ENCODE data around the gene GRID1. TPM values are rescaled to one million over a fixed set of nuclear protein-coding genes. Genes with fewer than 3 reads are reported as not detected.
A peak's percentile ranks its signal among the peaks of the same experiment; 100 is the strongest.

The GRID1 gene
- total and polyA plus RNA-seq, 5 donors from 2014 or later = not detected

GRCh38 chr10:86362586-86363183 is 3.9 kb downstream of the GRID1 start:
- ATAC-seq (ENCODE audit: low read depth in 2 of 2) (no peak), DNase-seq (no peak)
- no peak overlapping the region for H3K27ac ChIP-seq (ENCODE audit: insufficient read depth, low read length, poor library complexity, severe bottlenecking)
- H3K4me3 ChIP-seq (ENCODE audit: low read depth, low read length) = no peak overlapping the region
- Mint-ChIP-seq H3K4me1 (peaks cover 0 to 16% (median 5%) of the 10 kb centered on the region in 4 donors), H3K27ac (no peak overlapping the region), H3K36me3 (no peaks in the 10 kb centered on the region), H3K4me3 (peak overlapping the region in 1 of 4 donors; percentile 15), H3K27me3 (peaks cover 33% of the 10 kb centered on the region), H3K9me3 (no peaks in the 10 kb centered on the region)
- H3K9me3 ChIP-seq (ENCODE audit: control insufficient read depth in 2 of 2, low read length in 2 of 2) = no peaks in the 10 kb centered on the region
- no peaks in the 10 kb centered on the region for H3K36me3 ChIP-seq (ENCODE audit: control insufficient read depth, insufficient read depth, low read length)
- H3K27me3 ChIP-seq (ENCODE audit: control insufficient read depth, insufficient read depth, low read length) = peaks cover 5% of the 10 kb centered on the region
- peaks cover 18% of the 10 kb centered on the region for H3K4me1 ChIP-seq (ENCODE audit: control insufficient read depth, insufficient read depth, low read length, poor library complexity, severe bottlenecking)

GRCh38 chr10:86362129-86362527 is 4.5 kb downstream of the GRID1 start:
- H3K27ac Mint-ChIP-seq = no peak overlapping the region
- Histone ChIP-seq H3K36me3 (ENCODE audit: control insufficient read depth, insufficient read depth, low read length) (no peaks in the 10 kb centered on the region), H3K27me3 (ENCODE audit: control insufficient read depth, insufficient read depth, low read length) (peaks cover 5% of the 10 kb centered on the region), H3K4me3 (ENCODE audit: low read depth, low read length) (no peak overlapping the region), H3K27ac (ENCODE audit: insufficient read depth, low read length, poor library complexity, severe bottlenecking) (no peak overlapping the region), H3K4me1 (ENCODE audit: control insufficient read depth, insufficient read depth, low read length, poor library complexity, severe bottlenecking) (peaks cover 14% of the 10 kb centered on the region), H3K9me3 (ENCODE audit: control insufficient read depth in 2 of 2, low read length in 2 of 2) (no peaks in the 10 kb centered on the region)
- ATAC-seq (ENCODE audit: low read depth in 2 of 2) = no peak
- H3K36me3 Mint-ChIP-seq = no peaks in the 10 kb centered on the region
- no peak for DNase-seq
- no peak overlapping the region for H3K4me3 Mint-ChIP-seq
- no peaks in the 10 kb centered on the region for H3K9me3 Mint-ChIP-seq
- peaks cover 36% of the 10 kb centered on the region for H3K27me3 Mint-ChIP-seq
- peaks cover 0 to 16% (median 5%) of the 10 kb centered on the region in 4 donors for H3K4me1 Mint-ChIP-seq

GRCh38 chr10:86361156-86362128 is 5.2 kb downstream of the GRID1 start:
- no peak overlapping the region for H3K4me3 ChIP-seq (ENCODE audit: low read depth, low read length)
- DNase-seq (no peak), ATAC-seq (ENCODE audit: low read depth in 2 of 2) (no peak)
- H3K27ac ChIP-seq (ENCODE audit: insufficient read depth, low read length, poor library complexity, severe bottlenecking) = no peak overlapping the region
- H3K9me3 ChIP-seq (ENCODE audit: control insufficient read depth in 2 of 2, low read length in 2 of 2) = no peaks in the 10 kb centered on the region
- Mint-ChIP-seq H3K4me1 (peaks cover 0 to 16% (median 5%) of the 10 kb centered on the region in 4 donors), H3K27ac (no peak overlapping the region), H3K4me3 (peak overlapping the region in 1 of 4 donors; percentile 15), H3K36me3 (no peaks in the 10 kb centered on the region), H3K27me3 (peaks cover 38% of the 10 kb centered on the region), H3K9me3 (no peaks in the 10 kb centered on the region)
- no peaks in the 10 kb centered on the region for H3K36me3 ChIP-seq (ENCODE audit: control insufficient read depth, insufficient read depth, low read length)
- H3K27me3 ChIP-seq (ENCODE audit: control insufficient read depth, insufficient read depth, low read length) = peaks cover 5% of the 10 kb centered on the region
- H3K4me1 ChIP-seq (ENCODE audit: control insufficient read depth, insufficient read depth, low read length, poor library complexity, severe bottlenecking) = peaks cover 13% of the 10 kb centered on the region

- Mint-ChIP-seq H3K9me3 (no peaks in the 10 kb centered on the region), H3K27ac (no peak overlapping the region), H3K4me1 (peaks cover 0 to 15% (median 4%) of the 10 kb centered on the region in 4 donors), H3K4me3 (peak overlapping the region in 1 of 4 donors; percentile 34), H3K36me3 (no peaks in the 10 kb centered on the region), H3K27me3 (peaks cover 36% of the 10 kb centered on the region)
- Histone ChIP-seq H3K27ac (ENCODE audit: insufficient read depth, low read length, poor library complexity, severe bottlenecking) (no peak overlapping the region), H3K4me3 (ENCODE audit: low read depth, low read length) (no peak overlapping the region), H3K4me1 (ENCODE audit: control insufficient read depth, insufficient read depth, low read length, poor library complexity, severe bottlenecking) (peaks cover 12% of the 10 kb centered on the region), H3K36me3 (ENCODE audit: control insufficient read depth, insufficient read depth, low read length) (no peaks in the 10 kb centered on the region), H3K9me3 (ENCODE audit: control insufficient read depth in 2 of 2, low read length in 2 of 2) (no peaks in the 10 kb centered on the region), H3K27me3 (ENCODE audit: control insufficient read depth, insufficient read depth, low read length) (peaks cover 5% of the 10 kb centered on the region)
- ATAC-seq (ENCODE audit: low read depth in 2 of 2) = no peak
- no peak for DNase-seq
Measured at GRCh38 chr10:86360657-86361056, 5.9 kb downstream of the GRID1 start.

- no peak for ATAC-seq (ENCODE audit: low read depth in 2 of 2)
- peaks cover 0 to 10% (median under 1%) of the 10 kb centered on the region in 4 donors for H3K4me1 Mint-ChIP-seq
- Histone ChIP-seq H3K27me3 (ENCODE audit: control insufficient read depth, insufficient read depth, low read length) (peaks cover 5% of the 10 kb centered on the region), H3K4me3 (ENCODE audit: low read depth, low read length) (no peak overlapping the region), H3K36me3 (ENCODE audit: control insufficient read depth, insufficient read depth, low read length) (no peaks in the 10 kb centered on the region), H3K27ac (ENCODE audit: insufficient read depth, low read length, poor library complexity, severe bottlenecking) (no peak overlapping the region), H3K9me3 (ENCODE audit: control insufficient read depth in 2 of 2, low read length in 2 of 2) (no peaks in the 10 kb centered on the region), H3K4me1 (ENCODE audit: control insufficient read depth, insufficient read depth, low read length, poor library complexity, severe bottlenecking) (peaks cover 6% of the 10 kb centered on the region)
- H3K36me3 Mint-ChIP-seq = no peaks in the 10 kb centered on the region
- no peak overlapping the region for H3K27ac Mint-ChIP-seq
- H3K9me3 Mint-ChIP-seq = no peaks in the 10 kb centered on the region
- H3K27me3 Mint-ChIP-seq = peaks cover 30% of the 10 kb centered on the region
- no peak for DNase-seq
- H3K4me3 Mint-ChIP-seq = no peak overlapping the region
Measured at GRCh38 chr10:86359954-86360353, 6.6 kb downstream of the GRID1 start.

- Histone ChIP-seq H3K36me3 (ENCODE audit: control insufficient read depth, insufficient read depth, low read length) (no peaks in the 10 kb centered on the region), H3K27ac (ENCODE audit: insufficient read depth, low read length, poor library complexity, severe bottlenecking) (no peak overlapping the region), H3K9me3 (ENCODE audit: control insufficient read depth in 2 of 2, low read length in 2 of 2) (no peaks in the 10 kb centered on the region), H3K4me3 (ENCODE audit: low read depth, low read length) (no peak overlapping the region), H3K4me1 (ENCODE audit: control insufficient read depth, insufficient read depth, low read length, poor library complexity, severe bottlenecking) (peaks cover 4% of the 10 kb centered on the region), H3K27me3 (ENCODE audit: control insufficient read depth, insufficient read depth, low read length) (peaks cover 4% of the 10 kb centered on the region)
- H3K27me3 Mint-ChIP-seq = peaks cover 27% of the 10 kb centered on the region
- ATAC-seq (ENCODE audit: low read depth in 2 of 2) (no peak), DNase-seq (no peak)
- H3K4me1 Mint-ChIP-seq = peaks cover 0 to 3% (median under 1%) of the 10 kb centered on the region in 4 donors
- no peak overlapping the region for H3K27ac Mint-ChIP-seq
- no peak overlapping the region for H3K4me3 Mint-ChIP-seq
- no peaks in the 10 kb centered on the region for H3K36me3 Mint-ChIP-seq
- no peaks in the 10 kb centered on the region for H3K9me3 Mint-ChIP-seq
Measured at GRCh38 chr10:86359111-86359510, 7.5 kb downstream of the GRID1 start.

- no peak overlapping the region for H3K27ac ChIP-seq (ENCODE audit: insufficient read depth, low read length, poor library complexity, severe bottlenecking)
- no peak for ATAC-seq (ENCODE audit: low read depth in 2 of 2)
- H3K9me3 ChIP-seq (ENCODE audit: control insufficient read depth in 2 of 2, low read length in 2 of 2) = no peaks in the 10 kb centered on the region
- DNase-seq = no peak
- H3K36me3 ChIP-seq (ENCODE audit: control insufficient read depth, insufficient read depth, low read length) = no peaks in the 10 kb centered on the region
- no peak overlapping the region for H3K4me3 ChIP-seq (ENCODE audit: low read depth, low read length)
- H3K9me3 Mint-ChIP-seq = no peaks in the 10 kb centered on the region
- no peak overlapping the region for H3K4me3 Mint-ChIP-seq
- H3K27me3 Mint-ChIP-seq = peaks cover 20% of the 10 kb centered on the region
- H3K27ac Mint-ChIP-seq = no peak overlapping the region
- no peaks in the 10 kb centered on the region for H3K4me1 Mint-ChIP-seq
- H3K36me3 Mint-ChIP-seq = no peaks in the 10 kb centered on the region
- H3K4me1 ChIP-seq (ENCODE audit: control insufficient read depth, insufficient read depth, low read length, poor library complexity, severe bottlenecking) = no peaks in the 10 kb centered on the region
- no peaks in the 10 kb centered on the region for H3K27me3 ChIP-seq (ENCODE audit: control insufficient read depth, insufficient read depth, low read length)
Measured at GRCh38 chr10:86357676-86358075, 8.9 kb downstream of the GRID1 start.

Data from CD4-positive, CD25-positive, alpha-beta regulatory T cell (primary cell).